HepG2 (cell line): ENCODE results near the gene FLT3LG. TPM values are rescaled to one million over a fixed set of nuclear protein-coding genes. Genes with fewer than 3 reads are reported as not detected.

Experiments used
- ATAC-seq: fragments of 200-7000 bp; cut with Tn5 transposase; 3 replicates; pipeline ENCODE4 v1.9.1; 2020; ENCODE audit warnings: mild to moderate bottlenecking, moderate library complexity
- BruUV-seq: library from RNA; stranded (reverse); fragments of 400-500 nt; replicated peaks from 2 replicates; lab custom pipeline; 2021; lab: Mats Ljungman, UMichigan
- CTCF ChIA-PET: fragments of 300-600 bp; formaldehyde crosslinking; extraction: SDS; loops from one replicate; lab custom pipeline; 2021; ENCODE audit warnings: low total read pairs, inconsistent platforms, low intra/inter-chr PET ratio; lab: Yijun Ruan, JAX
- POLR2A ChIA-PET: fragments of 350-600 bp; sonication (Branson Sonifier 250); formaldehyde crosslinking; loops from one replicate; lab custom pipeline; 2020; ENCODE audit warnings: antibody characterized with exemption, inconsistent platforms; lab: Yijun Ruan, JAX
- DNase-seq: peaks from one replicate; pipeline ENCODE4 v3.0.0-alpha.2; 2015; ENCODE audit warnings: low spot score
- FAIRE-seq: peaks from 3 replicates; lab custom pipeline; 2011; peaks lifted over from hg19 to GRCh38; lab: Jason Lieb, UNC
- H2AFZ ChIP-seq: one replicate; pipeline ENCODE4 v1.6.1; 2011; ENCODE audit warnings: low read length, inconsistent platforms
- H3K27ac ChIP-seq: fragments of 300-600 bp; 3 replicates; pipeline ENCODE4 v1.8.0; 2011; ENCODE audit warnings: mixed run types, mild to moderate bottlenecking, mixed read lengths, low read length, inconsistent platforms; ENCODE audit not compliant: insufficient read depth; ENCODE audit errors: extremely low read length
- H3K27me3 ChIP-seq, 2 experiments: fragments of 200-600 bp in 1 of 2; 2 replicates in 1 of 2; 3 replicates in 1 of 2; pipeline versions ENCODE4 v1.6.0 to v1.8.0; 2011; ENCODE audit warnings: low read length in 2 of 2, mild to moderate bottlenecking in 2 of 2, moderate library complexity in 2 of 2, inconsistent platforms in 1 of 2; ENCODE audit not compliant: insufficient read depth in 2 of 2, control insufficient read depth in 1 of 2
- H3K36me3 ChIP-seq, 2 experiments: fragments of 200-600 bp in 1 of 2; replicated peaks in 1 of 2; 2 replicates in 1 of 2; 3 replicates in 1 of 2; pipeline versions ENCODE4 v1.5.1 to v1.8.0; 2011; ENCODE audit warnings: low read length in 2 of 2, inconsistent platforms in 1 of 2; ENCODE audit not compliant: insufficient read depth in 2 of 2, control insufficient read depth in 1 of 2
- H3K4me1 ChIP-seq: 2 replicates; pipeline ENCODE4 v1.5.1; 2012; ENCODE audit warnings: low read length, inconsistent platforms; ENCODE audit not compliant: insufficient read depth
- H3K4me2 ChIP-seq: 2 replicates; pipeline ENCODE4 v1.6.0; 2011; ENCODE audit warnings: low read depth, low read length, inconsistent platforms
- H3K4me3 ChIP-seq, 3 experiments: fragments of 200-600 bp in 1 of 3; sonication (generic), shearing (Covaris generic) in 1 of 3; replicated peaks in 1 of 3; 2 replicates each; pipeline ENCODE4 v1.5.1; 2011 to 2016; ENCODE audit warnings: low read length in 3 of 3, inconsistent platforms in 2 of 3, low read depth in 2 of 3, mild to moderate bottlenecking in 2 of 3, control low read depth in 1 of 3, mixed read lengths in 1 of 3; ENCODE audit not compliant: insufficient read depth in 1 of 3
- H3K79me2 ChIP-seq: one replicate; pipeline ENCODE4 v1.6.1; 2011; ENCODE audit warnings: low read length, inconsistent platforms; ENCODE audit not compliant: insufficient read depth
- H3K9ac ChIP-seq: 2 replicates; pipeline ENCODE4 v1.6.0; 2011; ENCODE audit warnings: mild to moderate bottlenecking, low read depth, low read length, inconsistent platforms; ENCODE audit not compliant: insufficient read depth
- H3K9me3 ChIP-seq: 2 replicates; pipeline ENCODE4 v1.5.1; 2012; ENCODE audit warnings: mild to moderate bottlenecking, low read length
- H4K20me1 ChIP-seq: 2 replicates; pipeline ENCODE4 v1.6.0; 2011; ENCODE audit warnings: inconsistent platforms, mild to moderate bottlenecking, low read length, moderate library complexity; ENCODE audit not compliant: insufficient read depth
- ARID4A ChIP-seq: sonication (generic); formaldehyde crosslinking; IDR thresholded peaks from 2 replicates; pipeline ENCODE4 v1.5.0; 2020; ENCODE audit warnings: mild to moderate bottlenecking, missing genetic modification reagents, borderline replicate concordance
- EZH2 ChIP-seq: conservative IDR thresholded peaks from 2 replicates; pipeline ENCODE4 v1.6.1; 2012; ENCODE audit warnings: mild to moderate bottlenecking, low read depth, low read length, moderate library complexity
- HIC2 ChIP-seq: sonication (generic); formaldehyde crosslinking; IDR thresholded peaks from 2 replicates; pipeline ENCODE4 v1.9.0; 2022; ENCODE audit warnings: low read depth, missing genetic modification reagents
- HOXA3 ChIP-seq: sonication (generic); formaldehyde crosslinking; IDR thresholded peaks from 2 replicates; pipeline ENCODE4 v1.5.0; 2020; ENCODE audit warnings: missing genetic modification reagents
- MAF1 ChIP-seq: sonication (generic); formaldehyde crosslinking; IDR thresholded peaks from 2 replicates; pipeline ENCODE4 v1.5.0; 2020; ENCODE audit warnings: missing genetic modification reagents, borderline replicate concordance
- PHF5A ChIP-seq: IDR thresholded peaks from one replicate; pipeline ENCODE4 v1.6.1; 2018; ENCODE audit warnings: low read depth, missing genetic modification reagents; ENCODE audit not compliant: unreplicated experiment
- TBL1XR1 ChIP-seq: fragments of 150-350 bp; IDR thresholded peaks from 2 replicates; pipeline ENCODE4 v1.6.1; 2014; ENCODE audit warnings: borderline replicate concordance, low read length; ENCODE audit not compliant: partially characterized antibody
- ZNF263 ChIP-seq: sonication (generic); formaldehyde crosslinking; IDR thresholded peaks from 2 replicates; pipeline ENCODE4 v1.4.0; 2020; ENCODE audit warnings: missing genetic modification reagents
- ZNF451 ChIP-seq: sonication (generic); formaldehyde crosslinking; IDR thresholded peaks from 2 replicates; pipeline ENCODE4 v1.5.0; 2020; ENCODE audit warnings: mild to moderate bottlenecking, missing genetic modification reagents
- ZSCAN22 ChIP-seq: sonication (generic); formaldehyde crosslinking; IDR thresholded peaks from 2 replicates; pipeline ENCODE4 v1.4.0; 2020; ENCODE audit warnings: mild to moderate bottlenecking, missing genetic modification reagents
- WGBS: methylation state at CpG from one replicate; pipeline ENCODE4 v1.1.6; 2017; ENCODE audit warnings: low lambda C conversion rate; 5-methylcytosine and 5-hydroxymethylcytosine counted together
- in situ Hi-C: cut with HindIII; loops from 2 replicates; pipeline ENCODE4 v1.10.0; 2017; ENCODE audit warnings: low pct_unique_long_range_greater_than_20kb; ENCODE audit not compliant: extremely low pct_ligation_motif_present
- intact Hi-C: fragments of 100-400 bp; cut with micrococcal nuclease; formaldehyde crosslinking; loops from one replicate; pipeline ENCODE4 v1.10.0; 2022; ENCODE audit not compliant: unreplicated experiment
- polyA plus RNA-seq, 8 experiments: library from polyadenylated mRNA; depleted of rRNA in 3 of 8; stranded (reverse) in 7 of 8; unstranded in 1 of 8; fragments of >200 nt; fragmentation: Illumina TruSeq in 4 of 8; extraction: Trizol in 4 of 8; gene quantifications; 2 replicates each; pipeline versions ENCODE4 v1.2.1 to v1.2.3, GENCODE V29; 2011 to 2016; ENCODE audit warnings: low read depth in 4 of 8, missing spikeins in 1 of 8, mixed read lengths in 1 of 8; ENCODE audit not compliant: insufficient read depth in 1 of 8
- total RNA-seq, 5 experiments: library from RNA; depleted of rRNA; stranded (reverse); fragments of >200 nt; fragmentation: Illumina TruSeq; extraction: Trizol; gene quantifications; 2 replicates each; pipeline ENCODE4 v1.2.3, GENCODE V29; 2016; ENCODE audit warnings: low read depth in 1 of 5
- TF ChIP-seq, protein P1 (sequence below): IDR thresholded peaks from 2 replicates; pipeline ENCODE4 v1.6.1; 2016; ENCODE audit warnings: low read depth

FLT3LG gene
- total and polyA plus RNA-seq, 2 of the 13 experiments (the other 11 are each of a cell fraction or from before 2014, with no cell fraction given), result 1.5 to 2.6 TPM

DNA sequence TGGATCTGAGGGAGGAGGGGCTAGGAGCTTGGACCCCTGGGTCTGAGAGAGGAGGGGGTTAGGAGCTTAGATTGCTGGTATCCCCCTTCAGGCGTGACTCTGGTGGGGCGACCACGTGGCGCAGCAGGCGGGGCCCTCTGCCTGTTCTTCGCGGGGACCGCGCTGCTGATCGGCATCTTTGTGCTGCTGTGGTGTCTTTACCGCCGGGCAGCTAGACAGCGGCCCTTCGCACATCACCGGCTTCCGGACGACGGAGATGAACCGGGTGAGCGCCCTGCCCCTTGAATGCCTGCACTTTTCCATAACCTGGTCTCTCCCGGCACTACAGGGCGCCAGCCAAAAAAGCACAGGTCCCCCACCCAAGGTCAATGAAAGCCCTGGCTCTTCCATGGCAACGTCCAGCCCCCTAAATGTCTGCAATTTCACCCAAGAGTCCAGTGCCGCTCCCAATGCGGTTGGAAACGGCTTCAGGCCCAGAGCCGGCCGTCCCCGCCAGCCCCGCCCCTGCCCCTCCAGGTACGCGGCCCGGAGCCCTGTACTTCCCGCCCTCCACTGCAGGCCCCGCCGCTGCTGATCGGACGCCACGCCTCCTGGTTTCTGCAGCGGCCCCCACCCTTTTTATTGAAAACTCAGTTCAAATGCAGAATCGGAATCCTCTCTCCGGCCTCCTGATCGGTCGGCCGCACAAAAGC, 46.0 kb upstream of the FLT3LG start (continued):
- TF ChIP-seq ARID4A (CRISPR knock-in tag), result peak; percentile 18; the same call in 1 of the 2 replicates

DNA sequence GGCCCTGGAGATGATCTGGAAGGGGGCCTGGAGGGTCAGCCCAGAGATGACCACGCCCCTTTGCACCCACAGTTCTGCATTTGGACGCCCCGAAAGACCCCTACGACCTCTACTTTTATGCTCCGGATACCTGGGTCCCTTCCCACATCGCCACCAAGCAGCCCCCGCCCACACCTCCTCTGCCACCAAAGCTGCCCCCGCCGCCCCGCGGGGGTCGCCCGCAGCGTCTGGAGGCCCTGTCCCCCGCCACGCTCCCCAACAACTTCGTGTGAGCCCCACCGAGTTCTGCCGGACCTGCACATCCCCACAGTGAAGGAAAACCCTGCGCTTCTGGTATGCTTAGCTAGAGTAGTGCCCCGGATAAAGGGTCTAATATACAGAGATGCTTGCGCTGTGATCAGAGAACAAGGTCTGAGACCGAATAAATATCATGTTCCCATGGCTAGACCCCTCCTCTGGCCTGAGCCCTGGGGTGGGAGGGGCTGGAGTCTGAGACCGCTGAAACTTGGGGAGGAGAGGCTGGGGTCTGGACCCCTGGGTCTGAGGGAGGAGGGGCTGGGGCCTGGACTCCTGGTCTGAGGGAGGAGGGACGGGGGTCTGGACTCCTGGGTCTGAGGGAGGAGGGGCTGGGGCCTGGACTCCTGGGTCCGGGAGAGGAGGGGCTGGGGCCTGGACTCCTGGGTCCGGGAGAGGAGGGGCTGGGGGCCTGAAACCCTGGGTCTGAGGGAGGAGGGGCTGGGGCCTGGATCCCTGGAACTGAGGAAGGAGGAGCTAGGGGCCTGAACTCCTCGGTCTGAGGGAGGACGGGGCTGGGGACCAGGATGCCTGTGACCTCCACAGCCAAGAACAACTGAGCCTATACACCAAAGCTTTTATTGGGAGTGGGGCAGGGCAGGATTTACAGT, 45.2 kb upstream of the FLT3LG start:
- ChIA-PET CTCF (no interaction called here), POLR2A (no interaction called here)
- ATAC-seq, result no peak
- Histone ChIP-seq H3K27ac (no peak overlapping the region), H3K36me3 (no peaks in the 10 kb centered on the region), H3K4me1 (peaks cover 16% of the 10 kb centered on the region), H2AFZ (no peak overlapping the region), H3K4me2 (peak overlapping the region; percentile 74), H3K9me3 (no peaks in the 10 kb centered on the region), H3K9ac (no peak overlapping the region), H3K79me2 (no peaks in the 10 kb centered on the region), H3K27me3 (peaks cover 11 to 84% of the 10 kb centered on the region in 2 experiments), H3K4me3 (peak overlapping the region in 1 of 3 experiments; percentile 54; a peak in 2 of 6 replicates), H4K20me1 (no peaks in the 10 kb centered on the region)
- DNase-seq, result no peak
- WGBS, result 9% methylated on average over 15 of the region's 29 CpGs
- no peak for FAIRE-seq
- intact Hi-C loops (loop anchor here (5.0 kb wide), 1 partner anchor 36 kb away; no protein-coding TSS in a partner anchor), in situ Hi-C loops (loop anchor here (5.0 kb wide), 1 partner anchor 36 kb away; no protein-coding TSS in a partner anchor)
- BruUV-seq, result no TSS peak
- TF ChIP-seq MAF1 (CRISPR knock-in tag) (no peak), HIC2 (no peak), TBL1XR1 (no peak), ZSCAN22 (CRISPR knock-in tag) (peak; percentile 68; the same call in 1 of the 2 replicates), EZH2 (peak; percentile 14; the same call in 1 of the 2 replicates), ZNF451 (CRISPR knock-in tag) (no peak), PHF5A (CRISPR knock-in tag) (no peak), HOXA3 (no peak), ZNF263 (CRISPR knock-in tag) (0 out of 2 replicates have a peak, but pooled peaks have one; percentile 26)
- TF ChIP-seq, protein P1, sequence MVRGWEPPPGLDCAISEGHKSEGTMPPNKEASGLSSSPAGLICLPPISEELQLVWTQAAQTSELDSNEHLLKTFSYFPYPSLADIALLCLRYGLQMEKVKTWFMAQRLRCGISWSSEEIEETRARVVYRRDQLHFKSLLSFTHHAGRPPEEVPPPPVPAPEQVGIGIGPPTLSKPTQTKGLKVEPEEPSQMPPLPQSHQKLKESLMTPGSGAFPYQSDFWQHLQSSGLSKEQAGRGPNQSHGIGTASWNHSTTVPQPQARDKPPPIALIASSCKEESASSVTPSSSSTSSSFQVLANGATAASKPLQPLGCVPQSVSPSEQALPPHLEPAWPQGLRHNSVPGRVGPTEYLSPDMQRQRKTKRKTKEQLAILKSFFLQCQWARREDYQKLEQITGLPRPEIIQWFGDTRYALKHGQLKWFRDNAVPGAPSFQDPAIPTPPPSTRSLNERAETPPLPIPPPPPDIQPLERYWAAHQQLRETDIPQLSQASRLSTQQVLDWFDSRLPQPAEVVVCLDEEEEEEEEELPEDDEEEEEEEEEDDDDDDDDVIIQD (CRISPR knock-in tag), result no peak
